GM18907 (cell line): ENCODE measurements around the gene RNF26.

ENCODE experiments used
- ATAC-seq: cut with Tn5 transposase; IDR thresholded peaks from one replicate; pipeline ENCODE4 v1.9.1; 2021; ENCODE audit warnings: mild to moderate bottlenecking, moderate library complexity; ENCODE audit not compliant: unreplicated experiment

RNF26 gene

GRCh38 chr11:119350302-119350701 lies 16.0 kb downstream of the RNF26 start:
- no peak for ATAC-seq

- no peak for ATAC-seq
These were observed 16.9 kb downstream of the RNF26 start for GRCh38 chr11:119351232-119351631.

GRCh38 chr11:119352857-119353260 lies 18.5 kb downstream of the RNF26 start:
- no peak for ATAC-seq

- ATAC-seq: no peak
These were observed 20.9 kb downstream of the RNF26 start for GRCh38 chr11:119355091-119355843.

- peak; percentile 68 for ATAC-seq
These were observed 22.2 kb downstream of the RNF26 start for GRCh38 chr11:119356349-119357031.

- ATAC-seq: no peak
These were observed 22.7 kb downstream of the RNF26 start for GRCh38 chr11:119357074-119357473.

- no peak for ATAC-seq
These were observed 25.3 kb downstream of the RNF26 start for GRCh38 chr11:119359365-119360214.

- no peak for ATAC-seq
These were observed 26.9 kb downstream of the RNF26 start for GRCh38 chr11:119361056-119361787.

GRCh38 chr11:119361941-119362725 lies 27.8 kb downstream of the RNF26 start:
- no peak for ATAC-seq

- no peak for ATAC-seq
These were observed 28.4 kb downstream of the RNF26 start for GRCh38 chr11:119362741-119363080.

GRCh38 chr11:119363081-119363850 lies 28.9 kb downstream of the RNF26 start:
- no peak for ATAC-seq

- ATAC-seq: no peak
These were observed 29.7 kb downstream of the RNF26 start for GRCh38 chr11:119363851-119364590.

- no peak for ATAC-seq
These were observed 30.8 kb downstream of the RNF26 start for GRCh38 chr11:119365071-119365591.

GRCh38 chr11:119366690-119367620 lies 32.6 kb downstream of the RNF26 start:
- ATAC-seq: no peak

- no peak for ATAC-seq
These were observed 33.4 kb downstream of the RNF26 start for GRCh38 chr11:119367661-119368120.

- ATAC-seq: no peak
These were observed 34.1 kb downstream of the RNF26 start for GRCh38 chr11:119368121-119369034.
